GM18520 (cell line): ENCODE measurements around the gene CXorf66.
"Not testable (repeated sequence)": the region's sequence is repeated elsewhere in the genome, so short reads cannot be mapped to it uniquely, and the experiment has no call there.

Experiments used
- ATAC-seq: cut with Tn5 transposase; IDR thresholded peaks from one replicate; pipeline ENCODE4 v1.9.1; 2021; ENCODE audit not compliant: unreplicated experiment

The CXorf66 gene

DNA sequence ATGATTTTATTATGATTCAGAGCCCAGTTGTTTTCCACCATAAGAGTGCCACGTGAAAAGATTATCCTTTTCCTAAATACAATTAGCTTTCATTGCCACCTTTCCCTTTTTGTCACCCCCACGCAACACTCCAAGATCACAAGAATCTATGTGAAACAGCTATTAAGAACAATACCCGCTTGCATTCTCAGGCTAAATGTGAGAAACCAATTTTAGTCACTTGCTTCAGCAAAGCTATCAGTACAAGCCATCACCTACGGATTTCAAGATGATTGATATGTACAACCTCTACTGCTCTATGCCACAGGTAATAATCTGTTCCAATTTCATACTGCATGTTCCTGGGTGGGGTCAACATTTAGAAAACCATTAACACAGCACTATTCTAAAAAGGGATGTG, 34.9 kb downstream of the CXorf66 start:
- no peak for ATAC-seq

DNA sequence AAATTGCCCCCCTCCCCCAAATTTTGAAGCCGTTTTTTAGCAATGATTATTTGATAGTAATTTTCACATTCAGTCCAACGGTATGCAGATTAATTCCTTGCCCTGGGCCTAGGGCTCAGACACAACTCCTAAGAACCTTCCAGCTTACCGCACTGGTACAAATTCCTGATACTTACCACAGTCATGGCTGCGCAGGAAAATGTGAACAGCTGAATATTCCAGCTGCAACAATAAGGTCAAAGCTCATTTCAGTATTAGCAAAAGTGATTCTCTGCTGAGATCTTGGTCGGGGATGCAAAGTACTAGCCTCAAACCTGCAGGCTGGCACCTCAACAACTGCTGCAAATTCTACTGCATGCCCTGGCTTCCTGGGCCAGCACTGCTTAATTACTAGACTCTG, 35.4 kb downstream of the CXorf66 start:
- ATAC-seq: no peak

DNA sequence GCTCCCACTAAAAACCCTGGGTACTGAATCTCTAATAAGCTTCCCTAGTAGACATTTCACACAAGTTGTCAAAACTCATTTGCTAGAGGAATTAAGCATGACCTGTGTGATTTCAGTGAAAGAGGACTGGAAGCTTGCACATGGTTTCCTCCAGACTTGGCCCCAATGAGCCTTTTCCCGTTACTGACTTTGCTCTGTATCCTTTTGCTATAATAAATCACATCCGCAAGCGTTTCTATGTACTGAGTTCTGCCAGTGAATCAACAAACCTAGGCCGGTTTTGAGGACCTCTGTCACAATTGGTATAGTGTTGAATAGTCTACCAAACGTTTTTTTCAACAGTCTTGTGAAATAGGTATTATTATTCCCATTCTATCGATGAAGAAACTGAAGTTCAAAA, 40.6 kb downstream of the CXorf66 start:
- ATAC-seq: no peak

DNA sequence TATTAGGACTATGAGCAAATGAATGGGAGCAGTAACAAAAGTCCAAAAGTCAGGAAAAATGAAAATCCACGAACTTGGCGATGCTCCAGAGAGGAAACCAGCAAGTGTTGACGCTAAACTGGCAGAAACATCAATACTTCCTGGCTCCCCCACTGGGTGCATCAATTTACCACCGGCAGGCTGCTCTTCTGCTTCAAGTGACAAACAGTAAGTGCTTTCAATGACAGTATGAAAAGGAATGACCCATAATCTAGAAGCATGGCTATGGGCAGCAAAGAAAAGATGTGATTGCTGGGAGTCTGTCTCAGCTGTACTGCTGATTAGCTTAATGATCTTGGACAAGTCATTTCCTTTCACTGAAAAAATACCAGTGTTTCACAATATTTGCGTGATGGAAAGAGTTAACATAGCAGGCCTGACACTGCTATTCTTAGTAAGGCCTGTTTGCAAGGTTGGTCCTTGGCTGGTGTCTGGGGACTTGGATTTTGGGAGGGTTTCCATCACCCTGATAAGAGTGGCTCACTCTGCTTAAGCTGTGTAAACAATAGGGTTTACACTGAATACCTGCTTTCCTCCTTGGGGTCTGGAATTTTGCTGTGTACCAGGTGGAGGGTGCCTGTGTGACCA, 41.1 kb downstream of the CXorf66 start:
- no peak for ATAC-seq

DNA sequence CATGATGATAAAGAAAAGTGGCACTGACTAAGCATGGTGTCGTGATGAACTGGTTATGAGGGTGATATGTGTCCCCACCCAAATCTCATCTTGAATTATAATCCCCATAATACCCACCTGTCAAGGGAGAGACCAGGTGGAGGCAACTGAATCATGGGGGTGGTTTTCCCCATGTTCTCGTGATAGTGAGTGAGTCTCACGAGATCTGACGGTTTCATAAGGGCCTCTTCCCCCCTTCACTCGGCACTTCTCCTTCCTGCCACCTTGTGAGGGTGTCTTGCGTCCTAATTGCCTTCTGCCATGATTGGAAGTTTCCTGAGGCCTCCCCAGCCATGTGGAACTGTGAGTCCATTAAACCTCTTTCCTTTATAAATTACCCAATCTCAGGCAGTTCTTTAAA, 44.2 kb downstream of the CXorf66 start:
- ATAC-seq: not testable (repeated sequence)

DNA sequence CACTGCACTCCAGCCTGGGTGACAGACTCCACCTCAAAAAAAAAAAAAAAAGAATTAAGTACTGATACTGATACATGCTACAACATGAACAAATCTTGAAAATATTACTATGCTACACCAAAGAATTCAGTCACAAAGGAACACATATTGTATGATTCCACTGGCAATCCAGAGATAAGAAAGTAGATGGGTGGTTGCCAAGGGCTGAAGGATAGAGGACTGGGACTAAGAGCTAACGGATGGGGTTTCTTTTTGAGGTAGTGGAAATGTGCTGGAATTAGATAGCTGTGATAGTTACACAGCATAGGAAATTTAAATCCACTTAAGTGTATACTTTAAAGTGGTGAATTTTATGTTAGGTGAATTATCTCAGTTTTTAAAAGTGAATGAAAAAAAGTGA, 45.0 kb downstream of the CXorf66 start:
- no peak for ATAC-seq

DNA sequence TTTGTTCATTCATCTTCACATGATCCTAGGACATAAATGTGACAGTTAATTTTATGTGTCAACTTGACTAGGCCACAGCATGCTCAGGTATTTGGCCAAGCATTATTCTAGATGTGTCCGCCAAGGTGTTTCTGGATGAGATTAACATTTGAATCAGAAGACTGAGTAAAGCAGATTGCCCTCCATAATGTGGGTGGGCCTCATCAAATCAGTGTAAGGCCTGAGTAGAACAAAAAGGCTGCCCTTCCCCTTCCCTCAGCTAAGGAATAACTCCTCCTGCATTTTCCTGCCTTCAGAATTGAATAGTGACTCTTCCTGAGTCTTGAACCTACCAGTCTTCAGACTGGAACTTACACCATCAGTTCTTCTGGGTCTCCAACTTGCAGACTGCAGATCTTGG, 50.9 kb downstream of the CXorf66 start:
- no peak for ATAC-seq

DNA sequence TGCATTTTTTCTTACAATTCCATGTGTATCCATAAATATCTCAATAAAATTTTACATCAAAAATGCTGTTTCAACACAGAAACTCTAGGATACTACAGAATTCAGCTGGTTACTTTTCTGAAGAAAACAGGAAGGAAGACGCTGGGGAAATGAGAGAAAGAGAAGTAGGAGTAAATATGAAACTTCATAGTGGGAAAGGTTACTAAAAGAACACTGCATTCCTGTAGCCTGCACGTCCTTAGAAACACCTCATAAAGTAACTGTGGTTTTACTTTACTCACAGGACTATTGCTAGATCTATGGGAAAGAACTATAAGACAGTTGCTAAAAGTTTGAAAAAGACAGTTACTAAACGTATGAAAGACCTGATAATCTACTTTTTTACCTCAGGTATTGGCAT, 55.6 kb downstream of the CXorf66 start:
- no peak for ATAC-seq

DNA sequence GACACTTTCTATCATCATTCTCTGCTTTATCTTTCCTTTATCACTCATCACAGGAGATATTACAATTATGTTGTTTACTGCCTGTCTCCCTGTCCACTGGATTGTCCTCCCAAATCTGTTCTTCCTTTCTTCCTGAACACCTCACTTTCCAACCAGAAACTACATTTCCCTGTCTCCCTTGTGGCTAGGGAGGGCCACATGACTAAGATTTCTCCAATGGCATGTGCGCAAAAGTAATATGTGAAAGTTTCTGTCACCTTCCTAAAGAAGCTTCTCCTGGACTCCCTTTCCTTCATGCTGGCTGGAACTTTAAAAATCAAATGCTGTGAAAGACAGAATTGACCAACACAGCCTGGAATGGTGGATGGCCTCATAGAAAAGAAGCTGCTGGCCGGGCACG, 58.2 kb downstream of the CXorf66 start:
- ATAC-seq: no peak

DNA sequence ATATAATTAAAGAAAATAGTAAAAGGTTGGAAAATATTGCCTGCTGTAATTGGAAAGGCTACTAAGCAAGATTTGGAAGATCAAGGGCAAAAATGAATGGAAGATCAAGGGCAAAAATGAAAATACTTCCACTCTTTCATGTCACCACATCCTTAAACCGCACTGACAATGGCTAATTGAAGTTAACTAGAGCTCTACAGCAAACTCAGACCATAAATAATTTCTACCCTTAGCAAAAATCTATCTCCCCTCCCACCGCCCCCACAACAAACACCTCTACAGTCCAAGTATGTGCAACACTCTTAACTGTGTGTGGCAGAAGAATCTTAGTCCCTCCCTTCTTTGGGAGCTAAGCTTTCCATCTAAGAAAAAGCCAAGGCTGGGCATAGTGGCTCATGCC, 59.6 kb downstream of the CXorf66 start:
- ATAC-seq: no peak
